HG03460 (cell line): ENCODE measurements around the gene SLF2.
A peak's percentile ranks its signal among the peaks of the same experiment; 100 is the strongest.

Experiments
- ATAC-seq: cut with Tn5 transposase; IDR thresholded peaks from one replicate; pipeline ENCODE4 v1.9.1; 2021; ENCODE audit not compliant: unreplicated experiment

The SLF2 gene

GRCh38 chr10:101011517-101012423 lies 99.0 kb downstream of the SLF2 start:
- no peak for ATAC-seq

- ATAC-seq, result peak; percentile 80
Observed at GRCh38 chr10:101012525-101013364, 100.0 kb downstream of the SLF2 start.

DNA sequence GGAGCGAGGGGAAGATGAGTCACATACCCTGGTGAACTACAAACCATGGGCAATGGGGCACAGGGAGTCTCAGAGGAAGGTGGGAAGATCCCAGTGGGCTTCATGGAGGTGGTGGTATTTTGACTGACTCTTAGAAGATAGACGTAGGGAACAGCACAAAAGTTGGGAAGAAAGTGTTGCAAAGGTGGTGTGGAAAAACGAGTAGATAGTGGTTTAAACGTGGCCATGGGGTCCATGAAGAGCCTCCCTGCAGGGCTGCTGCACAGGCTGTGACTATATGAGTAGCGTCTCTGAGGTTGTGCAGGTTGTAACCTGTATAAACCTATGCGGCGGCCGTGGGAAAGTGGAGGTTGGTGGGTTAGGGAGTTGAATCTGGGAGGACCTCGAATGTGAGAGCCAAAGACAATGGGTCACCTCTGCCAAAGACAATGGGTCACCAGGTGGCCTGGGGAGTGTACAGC lies 100.6 kb downstream of the SLF2 start:
- no peak for ATAC-seq

DNA sequence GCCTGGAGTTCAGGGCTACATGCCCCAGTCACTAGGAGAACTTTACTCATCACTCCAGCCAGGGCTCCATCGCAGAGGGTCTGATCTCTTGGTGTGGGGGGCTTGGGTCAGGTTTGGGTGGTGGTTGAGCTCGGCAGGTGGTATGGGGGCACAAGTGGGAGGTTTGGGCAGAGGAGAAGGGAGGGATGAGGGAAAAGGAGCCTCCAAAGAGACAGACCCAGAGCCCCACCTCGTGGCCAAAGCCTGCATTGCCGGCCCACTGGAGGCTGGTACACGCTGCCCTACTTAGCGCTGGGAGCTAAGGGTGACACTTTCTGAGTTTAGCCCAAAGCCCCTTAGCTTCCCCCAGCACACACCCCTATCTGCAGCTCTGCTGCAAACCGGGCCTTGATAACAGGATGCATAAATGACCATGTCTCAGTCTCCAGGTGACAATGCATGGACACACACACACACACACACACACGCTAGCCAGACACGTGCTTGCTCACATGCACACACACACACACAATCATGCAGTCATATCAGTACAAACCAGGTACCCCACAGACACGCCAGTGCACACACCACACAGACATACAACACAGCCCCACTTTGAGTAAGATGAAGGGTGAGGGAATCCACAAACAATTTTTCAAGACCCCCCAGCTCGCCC lies 101.6 kb downstream of the SLF2 start:
- ATAC-seq, result no peak
